Skeletal muscle satellite cell (primary cell): ENCODE data around the gene LRRC10B.
"Not testable (repeated sequence)": the region's sequence is repeated elsewhere in the genome, so short reads cannot be mapped to it uniquely, and the experiment has no call there.

Experiments
- H3K27me3 ChIP-seq: 2 replicates; pipeline ENCODE4 v1.7.0; 2013; ENCODE audit warnings: low read length; ENCODE audit not compliant: control insufficient read depth, insufficient read depth
- H3K36me3 ChIP-seq: 2 replicates; pipeline ENCODE4 v1.7.0; 2013; ENCODE audit warnings: mild to moderate bottlenecking, control low read depth, low read length; ENCODE audit not compliant: insufficient read depth
- H3K4me1 ChIP-seq: 2 replicates; pipeline ENCODE4 v1.7.0; 2013; ENCODE audit warnings: low read length; ENCODE audit not compliant: control insufficient read depth, insufficient read depth
- H3K4me2 ChIP-seq: 2 replicates; pipeline ENCODE4 v1.7.0; 2013; ENCODE audit warnings: mild to moderate bottlenecking, low read length
- H3K4me3 ChIP-seq: 2 replicates; pipeline ENCODE4 v1.7.0; 2013; ENCODE audit warnings: low read length
- H3K9ac ChIP-seq: 2 replicates; pipeline ENCODE4 v1.7.0; 2013; ENCODE audit warnings: mild to moderate bottlenecking, low read depth, low read length, moderate library complexity
- H3K9me3 ChIP-seq: replicated peaks from 2 replicates; pipeline ENCODE4 v1.7.0; 2013; ENCODE audit warnings: mild to moderate bottlenecking, control low read depth, low read length

The LRRC10B gene

GRCh38 chr11:61477126-61477525, 31.4 kb upstream of the LRRC10B start:
- peaks cover 6% of the 10 kb centered on the region for H3K4me1 ChIP-seq
- no peaks in the 10 kb centered on the region for H3K9me3 ChIP-seq
- no peak overlapping the region for H3K9ac ChIP-seq
- peaks cover 22% of the 10 kb centered on the region for H3K27me3 ChIP-seq
- no peak overlapping the region for H3K4me3 ChIP-seq
- H3K36me3 ChIP-seq: no peaks in the 10 kb centered on the region
- H3K4me2 ChIP-seq: no peak overlapping the region

- H3K36me3 ChIP-seq: no peaks in the 10 kb centered on the region
- no peaks in the 10 kb centered on the region for H3K9me3 ChIP-seq
- peaks cover under 1% of the 10 kb centered on the region for H3K4me1 ChIP-seq
- H3K4me2 ChIP-seq: no peak overlapping the region
- H3K4me3 ChIP-seq: no peak overlapping the region
- H3K9ac ChIP-seq: no peak overlapping the region
- peaks cover 23% of the 10 kb centered on the region for H3K27me3 ChIP-seq
These were observed 30.8 kb upstream of the LRRC10B start for GRCh38 chr11:61477727-61478148.

- not testable (repeated sequence) for H3K4me1 ChIP-seq, H3K9me3 ChIP-seq, H3K36me3 ChIP-seq
These were observed 29.0 kb upstream of the LRRC10B start for GRCh38 chr11:61479360-61480058.

GRCh38 chr11:61480261-61480993, 28.1 kb upstream of the LRRC10B start:
- Histone ChIP-seq H3K9me3 (no peaks in the 10 kb centered on the region), H3K4me1 (no peaks in the 10 kb centered on the region), H3K9ac (no peak overlapping the region), H3K4me3 (no peak overlapping the region), H3K27me3 (peaks cover 26% of the 10 kb centered on the region), H3K36me3 (no peaks in the 10 kb centered on the region), H3K4me2 (no peak overlapping the region)

More at GRCh38 chr11:61479360-61480058, 29.0 kb upstream of the LRRC10B start:
- peaks cover 26% of the 10 kb centered on the region for H3K27me3 ChIP-seq
- not testable (repeated sequence) for H3K4me2 ChIP-seq, H3K9ac ChIP-seq, H3K4me3 ChIP-seq

- H3K9me3 ChIP-seq: no peaks in the 10 kb centered on the region
- no peaks in the 10 kb centered on the region for H3K4me1 ChIP-seq
- H3K9ac ChIP-seq: no peak overlapping the region
- no peak overlapping the region for H3K4me3 ChIP-seq
- H3K4me2 ChIP-seq: no peak overlapping the region
- peaks cover 26% of the 10 kb centered on the region for H3K27me3 ChIP-seq
- no peaks in the 10 kb centered on the region for H3K36me3 ChIP-seq
These were observed 27.6 kb upstream of the LRRC10B start for GRCh38 chr11:61480994-61481335.

GRCh38 chr11:61481806-61482205, 26.7 kb upstream of the LRRC10B start:
- Histone ChIP-seq H3K9ac (no peak overlapping the region), H3K27me3 (peaks cover 30% of the 10 kb centered on the region), H3K9me3 (no peaks in the 10 kb centered on the region), H3K4me1 (no peaks in the 10 kb centered on the region), H3K4me3 (no peak overlapping the region), H3K36me3 (no peaks in the 10 kb centered on the region), H3K4me2 (no peak overlapping the region)

- peaks cover 36% of the 10 kb centered on the region for H3K27me3 ChIP-seq
- no peak overlapping the region for H3K4me2 ChIP-seq
These were observed 26.0 kb upstream of the LRRC10B start for GRCh38 chr11:61482513-61482912.

GRCh38 chr11:61484541-61484940, 24.0 kb upstream of the LRRC10B start:
- Histone ChIP-seq H3K4me1 (peaks cover 3% of the 10 kb centered on the region), H3K36me3 (no peaks in the 10 kb centered on the region), H3K4me3 (no peak overlapping the region), H3K4me2 (no peak overlapping the region), H3K9me3 (no peaks in the 10 kb centered on the region), H3K27me3 (peaks cover 32% of the 10 kb centered on the region), H3K9ac (no peak overlapping the region)

More at GRCh38 chr11:61482513-61482912, 26.0 kb upstream of the LRRC10B start:
- H3K9ac ChIP-seq: no peak overlapping the region
- H3K4me3 ChIP-seq: no peak overlapping the region
- no peaks in the 10 kb centered on the region for H3K36me3 ChIP-seq
- no peaks in the 10 kb centered on the region for H3K9me3 ChIP-seq
- H3K4me1 ChIP-seq: no peaks in the 10 kb centered on the region

- H3K27me3 ChIP-seq: peaks cover 32% of the 10 kb centered on the region
- no peaks in the 10 kb centered on the region for H3K9me3 ChIP-seq
- H3K4me2 ChIP-seq: no peak overlapping the region
- no peak overlapping the region for H3K4me3 ChIP-seq
- H3K9ac ChIP-seq: no peak overlapping the region
- H3K36me3 ChIP-seq: no peaks in the 10 kb centered on the region
- H3K4me1 ChIP-seq: peaks cover 6% of the 10 kb centered on the region
These were observed 23.5 kb upstream of the LRRC10B start for GRCh38 chr11:61485080-61485479.

- no peak overlapping the region for H3K9ac ChIP-seq
- H3K4me3 ChIP-seq: no peak overlapping the region
- H3K27me3 ChIP-seq: peaks cover 24% of the 10 kb centered on the region
- no peaks in the 10 kb centered on the region for H3K36me3 ChIP-seq
- H3K9me3 ChIP-seq: no peaks in the 10 kb centered on the region
- H3K4me2 ChIP-seq: no peak overlapping the region
- peaks cover 11% of the 10 kb centered on the region for H3K4me1 ChIP-seq
These were observed 22.4 kb upstream of the LRRC10B start for GRCh38 chr11:61486011-61486620.

GRCh38 chr11:61486779-61487178, 21.8 kb upstream of the LRRC10B start:
- Histone ChIP-seq H3K36me3 (no peaks in the 10 kb centered on the region), H3K9ac (no peak overlapping the region), H3K4me1 (peaks cover 11% of the 10 kb centered on the region), H3K27me3 (peaks cover 19% of the 10 kb centered on the region), H3K9me3 (no peaks in the 10 kb centered on the region), H3K4me3 (no peak overlapping the region), H3K4me2 (no peak overlapping the region)
